Esophagus (tissue), 2 donors: ENCODE data around the gene C9orf72. TPM values are rescaled to one million over a fixed set of nuclear protein-coding genes. Genes with fewer than 3 reads are reported as not detected.

ENCODE experiments used
- H3K27ac ChIP-seq, 2 donors: one replicate each; pipeline ENCODE4 v1.5.1; 2013; ENCODE audit warnings: low read depth in 2 of 2, mild to moderate bottlenecking in 2 of 2, inconsistent platforms in 1 of 2, low read length in 1 of 2, moderate library complexity in 1 of 2
- H3K27me3 ChIP-seq, 2 donors: one replicate each; pipeline ENCODE4 v1.6.1; 2013; ENCODE audit warnings: low read length in 2 of 2, control low read depth in 1 of 2, mild to moderate bottlenecking in 1 of 2; ENCODE audit not compliant: insufficient read depth in 2 of 2, control insufficient read depth in 1 of 2
- H3K36me3 ChIP-seq, 2 donors: one replicate each; pipeline ENCODE4 v1.6.1; 2013; ENCODE audit warnings: low read length in 1 of 2; ENCODE audit not compliant: control insufficient read depth in 2 of 2, insufficient read depth in 2 of 2
- H3K4me1 ChIP-seq, 2 donors: one replicate each; pipeline ENCODE4 v1.6.1; 2013; ENCODE audit warnings: low read length in 1 of 2; ENCODE audit not compliant: control insufficient read depth in 2 of 2, insufficient read depth in 2 of 2
- H3K4me3 ChIP-seq, 2 donors: one replicate each; pipeline ENCODE4 v1.5.1; 2013; ENCODE audit warnings: low read length in 2 of 2, mild to moderate bottlenecking in 2 of 2, low read depth in 1 of 2, moderate library complexity in 1 of 2
- H3K9me3 ChIP-seq, 2 donors: one replicate each; pipeline ENCODE4 v1.6.1; 2013; ENCODE audit warnings: mild to moderate bottlenecking in 2 of 2, low read depth in 1 of 2, low read length in 1 of 2, moderate library complexity in 1 of 2; ENCODE audit not compliant: control insufficient read depth in 2 of 2, insufficient read depth in 1 of 2
- WGBS, 2 donors: extraction: QIAGEN DNeasy Blood & Tissue Kit; methylation state at CpG; one replicate each; pipeline ENCODE4 v1.1.7; 2013; 5-methylcytosine and 5-hydroxymethylcytosine counted together
- polyA plus RNA-seq, 2 donors: library from polyadenylated mRNA; stranded (reverse); fragments of 200-250 nt; gene quantifications; one replicate each; pipeline ENCODE4 v1.2.3, GENCODE V29; 2013
- donor health status: healthy with polysubstance abuse.
- donor health status: Bipolar disorder and iron deficiency.

Gene C9orf72
- polyA plus RNA-seq, 2 donors, result 4.6 to 6.7 TPM

- Histone ChIP-seq H3K27ac (no peak overlapping the region), H3K9me3 (no peaks in the 10 kb centered on the region), H3K36me3 (no peaks in the 10 kb centered on the region), H3K4me3 (no peak overlapping the region), H3K4me1 (no peaks in the 10 kb centered on the region), H3K27me3 (no peaks in the 10 kb centered on the region)
- 74 to 81% methylated on average over 6 of the region's 6 CpGs for WGBS, 2 donors
Observed at GRCh38 chr9:27601396-27601795, 28.1 kb upstream of the C9orf72 start.

- Histone ChIP-seq H3K36me3 (no peaks in the 10 kb centered on the region), H3K4me3 (no peak overlapping the region), H3K4me1 (no peaks in the 10 kb centered on the region), H3K27me3 (no peaks in the 10 kb centered on the region), H3K27ac (no peak overlapping the region), H3K9me3 (peaks cover 0 to 2% of the 10 kb centered on the region in 2 donors)
- 50 to 56% methylated on average over 2 of the region's 2 CpGs for WGBS, 2 donors
Observed at GRCh38 chr9:27600256-27600655, 27.0 kb upstream of the C9orf72 start.

- H3K27me3 ChIP-seq, result no peaks in the 10 kb centered on the region
- H3K9me3 ChIP-seq, result peaks cover 0 to 2% of the 10 kb centered on the region in 2 donors
- 72 to 86% methylated on average over 2 of the region's 2 CpGs for WGBS, 2 donors
- no peaks in the 10 kb centered on the region for H3K36me3 ChIP-seq
- no peaks in the 10 kb centered on the region for H3K4me1 ChIP-seq
- no peak overlapping the region for H3K27ac ChIP-seq
- no peak overlapping the region for H3K4me3 ChIP-seq
Observed at GRCh38 chr9:27599870-27600238, 26.6 kb upstream of the C9orf72 start.

- H3K36me3 ChIP-seq, result no peaks in the 10 kb centered on the region
- no peak overlapping the region for H3K27ac ChIP-seq
- no peaks in the 10 kb centered on the region for H3K4me1 ChIP-seq
- H3K9me3 ChIP-seq, result peaks cover 0 to 2% of the 10 kb centered on the region in 2 donors
- H3K4me3 ChIP-seq, result no peak overlapping the region
- H3K27me3 ChIP-seq, result no peaks in the 10 kb centered on the region
- WGBS, 2 donors, result 74 to 83% methylated on average over 6 of the region's 6 CpGs
Observed at GRCh38 chr9:27599102-27599869, 26.0 kb upstream of the C9orf72 start.

GRCh38 chr9:27595733-27596132, 22.5 kb upstream of the C9orf72 start:
- Histone ChIP-seq H3K27me3 (no peaks in the 10 kb centered on the region), H3K36me3 (no peaks in the 10 kb centered on the region), H3K27ac (no peak overlapping the region), H3K4me3 (no peak overlapping the region), H3K9me3 (peaks cover 0 to 2% of the 10 kb centered on the region in 2 donors), H3K4me1 (no peaks in the 10 kb centered on the region)
- 89 to 94% methylated on average over 13 of the region's 13 CpGs for WGBS, 2 donors

- H3K27me3 ChIP-seq, result no peaks in the 10 kb centered on the region
- H3K4me3 ChIP-seq, result no peak overlapping the region
- H3K4me1 ChIP-seq, result no peaks in the 10 kb centered on the region
- H3K9me3 ChIP-seq, result peaks cover 0 to 2% of the 10 kb centered on the region in 2 donors
- no peak overlapping the region for H3K27ac ChIP-seq
- 69 to 77% methylated on average over 3 of the region's 3 CpGs for WGBS, 2 donors
- no peaks in the 10 kb centered on the region for H3K36me3 ChIP-seq
Observed at GRCh38 chr9:27591672-27592071, 18.4 kb upstream of the C9orf72 start.

GRCh38 chr9:27591093-27591492, 17.8 kb upstream of the C9orf72 start:
- H3K4me1 ChIP-seq, result no peaks in the 10 kb centered on the region
- no peak overlapping the region for H3K4me3 ChIP-seq
- H3K36me3 ChIP-seq, result no peaks in the 10 kb centered on the region
- no peaks in the 10 kb centered on the region for H3K27me3 ChIP-seq
- WGBS, 2 donors, result 79 to 82% methylated on average over 2 of the region's 2 CpGs
- H3K9me3 ChIP-seq, result peaks cover 0 to 2% of the 10 kb centered on the region in 2 donors
- no peak overlapping the region for H3K27ac ChIP-seq

GRCh38 chr9:27590651-27591050, 17.4 kb upstream of the C9orf72 start:
- Histone ChIP-seq H3K9me3 (peaks cover 0 to under 1% of the 10 kb centered on the region in 2 donors), H3K27me3 (no peaks in the 10 kb centered on the region), H3K4me1 (no peaks in the 10 kb centered on the region), H3K36me3 (no peaks in the 10 kb centered on the region), H3K4me3 (no peak overlapping the region), H3K27ac (no peak overlapping the region)

GRCh38 chr9:27589462-27589861, 16.2 kb upstream of the C9orf72 start:
- H3K9me3 ChIP-seq, result no peaks in the 10 kb centered on the region
- no peak overlapping the region for H3K4me3 ChIP-seq
- H3K36me3 ChIP-seq, result no peaks in the 10 kb centered on the region
- no peak overlapping the region for H3K27ac ChIP-seq
- H3K27me3 ChIP-seq, result no peaks in the 10 kb centered on the region
- 72 to 77% methylated on average over 2 of the region's 2 CpGs for WGBS, 2 donors
- no peaks in the 10 kb centered on the region for H3K4me1 ChIP-seq

GRCh38 chr9:27586304-27586703, 13.0 kb upstream of the C9orf72 start:
- H3K27ac ChIP-seq, result no peak overlapping the region
- no peaks in the 10 kb centered on the region for H3K4me1 ChIP-seq
- H3K9me3 ChIP-seq, result no peaks in the 10 kb centered on the region
- no peak overlapping the region for H3K4me3 ChIP-seq
- no peaks in the 10 kb centered on the region for H3K27me3 ChIP-seq
- 81 to 89% methylated on average over 3 of the region's 3 CpGs for WGBS, 2 donors
- H3K36me3 ChIP-seq, result no peaks in the 10 kb centered on the region
